Stomach (tissue), 4 donors: ENCODE data around the gene BHMT2.

ENCODE experiments used
- EP300 ChIP-seq: sonication (generic); formaldehyde crosslinking; IDR thresholded peaks from one replicate; pipeline ENCODE4 v1.6.1; 2017; ENCODE audit warnings: antibody characterized with exemption
- POLR2A ChIP-seq, 4 donors: fragments of 450-650 bp; IDR thresholded peaks; one replicate each; pipeline ENCODE4 v1.6.1; 2016; ENCODE audit warnings: antibody characterized with exemption in 4 of 4, control low read depth in 2 of 4, mild to moderate bottlenecking in 1 of 4, moderate library complexity in 1 of 4
- TF ChIP-seq, protein P1 (sequence below), 7 experiments: fragments of 450-650 bp in 4 of 7; fragments of 200-600 bp in 3 of 7; sonication (generic) in 3 of 7; IDR thresholded peaks; one replicate each; pipeline ENCODE4 v1.5.1; 2016 to 2019; ENCODE audit warnings: antibody characterized with exemption in 7 of 7, control low read depth in 2 of 7, mild to moderate bottlenecking in 1 of 7

GRCh38 chr5:79088507-79088906 lies 18.9 kb downstream of the BHMT2 start:
- TF ChIP-seq, protein P1, sequence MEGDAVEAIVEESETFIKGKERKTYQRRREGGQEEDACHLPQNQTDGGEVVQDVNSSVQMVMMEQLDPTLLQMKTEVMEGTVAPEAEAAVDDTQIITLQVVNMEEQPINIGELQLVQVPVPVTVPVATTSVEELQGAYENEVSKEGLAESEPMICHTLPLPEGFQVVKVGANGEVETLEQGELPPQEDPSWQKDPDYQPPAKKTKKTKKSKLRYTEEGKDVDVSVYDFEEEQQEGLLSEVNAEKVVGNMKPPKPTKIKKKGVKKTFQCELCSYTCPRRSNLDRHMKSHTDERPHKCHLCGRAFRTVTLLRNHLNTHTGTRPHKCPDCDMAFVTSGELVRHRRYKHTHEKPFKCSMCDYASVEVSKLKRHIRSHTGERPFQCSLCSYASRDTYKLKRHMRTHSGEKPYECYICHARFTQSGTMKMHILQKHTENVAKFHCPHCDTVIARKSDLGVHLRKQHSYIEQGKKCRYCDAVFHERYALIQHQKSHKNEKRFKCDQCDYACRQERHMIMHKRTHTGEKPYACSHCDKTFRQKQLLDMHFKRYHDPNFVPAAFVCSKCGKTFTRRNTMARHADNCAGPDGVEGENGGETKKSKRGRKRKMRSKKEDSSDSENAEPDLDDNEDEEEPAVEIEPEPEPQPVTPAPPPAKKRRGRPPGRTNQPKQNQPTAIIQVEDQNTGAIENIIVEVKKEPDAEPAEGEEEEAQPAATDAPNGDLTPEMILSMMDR (IDR thresholded peaks at IDR 0.05) = no peak
- TF ChIP-seq EP300 (no peak), POLR2A (IDR thresholded peaks at IDR 0.05) (no peak)
